Activated CD4-positive, CD25-positive, alpha-beta regulatory T cell treated with anti-CD3 and anti-CD28 coated beads, Interleukin-2, amount 50 U/mL, for 72 hours (primary cell): Measurements from ENCODE around the gene ASB1.

Source experiments
- DNase-seq: peaks from one replicate; pipeline ENCODE4 v3.0.0; 2021

Gene ASB1

DNA sequence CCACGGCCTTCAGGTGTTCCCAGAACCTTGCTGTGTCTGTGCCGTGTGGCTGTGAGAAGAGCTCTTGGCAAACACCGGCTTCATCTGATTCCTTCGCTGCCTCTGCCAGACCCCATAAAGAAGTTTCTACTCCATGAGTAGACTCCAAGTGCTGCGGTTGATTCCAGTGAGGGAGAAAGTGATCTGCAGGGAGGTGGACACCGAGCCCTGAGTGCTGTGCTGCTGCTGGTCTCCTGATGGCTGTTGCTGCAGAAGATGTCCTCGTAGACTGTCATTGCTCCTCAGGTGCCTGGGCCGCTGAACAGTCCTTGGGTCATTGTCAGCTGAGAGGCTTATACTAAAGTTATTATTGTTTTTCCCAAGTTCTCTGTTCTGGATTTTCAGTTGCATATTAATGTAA is 19.6 kb downstream of the ASB1 start:
- no peak for DNase-seq

DNA sequence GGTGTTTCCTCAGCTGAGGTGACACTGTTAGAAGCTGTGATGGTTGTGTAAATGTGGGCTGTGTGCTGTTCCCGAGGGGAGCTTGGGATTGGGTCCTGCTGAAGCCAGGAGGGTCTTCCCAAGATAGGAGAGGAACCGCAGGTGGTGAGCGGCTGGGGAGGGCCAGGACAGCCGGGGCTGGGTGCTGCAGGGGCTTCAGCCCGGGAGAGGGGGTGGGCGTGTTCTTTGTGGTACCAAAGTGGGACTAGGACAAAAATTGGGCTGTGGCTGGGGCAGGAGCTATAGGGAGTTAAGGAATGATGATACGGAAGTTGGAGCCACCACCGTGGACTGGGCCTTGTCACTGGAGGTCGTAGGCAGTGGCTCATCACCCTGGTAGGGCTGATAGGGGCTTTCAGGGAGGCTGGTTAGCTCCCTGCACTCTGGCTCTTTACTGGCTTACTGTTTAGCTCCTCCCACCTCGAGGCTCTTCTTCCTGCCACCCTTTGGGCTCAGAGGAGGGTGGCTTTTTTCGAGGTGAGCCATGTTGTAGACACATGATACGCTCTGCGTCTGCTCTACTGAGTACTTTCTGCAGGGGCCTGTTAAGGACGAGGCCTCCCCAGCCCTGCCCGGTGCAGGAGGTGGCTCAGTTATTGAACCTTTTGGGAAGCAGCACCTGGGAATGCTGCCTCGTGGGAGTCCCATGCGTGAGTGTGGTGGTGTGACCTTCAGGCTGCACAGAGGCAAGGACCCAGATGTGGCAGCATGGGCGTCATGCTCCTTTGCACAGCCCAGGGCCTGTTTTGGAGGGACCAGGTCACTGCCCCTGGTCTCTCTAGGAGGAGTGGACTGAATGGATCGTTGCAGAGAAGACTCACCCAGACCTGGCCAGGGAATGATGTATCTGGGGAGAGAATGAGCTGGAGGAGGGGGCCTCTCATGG is 21.6 kb downstream of the ASB1 start:
- no peak for DNase-seq

DNA sequence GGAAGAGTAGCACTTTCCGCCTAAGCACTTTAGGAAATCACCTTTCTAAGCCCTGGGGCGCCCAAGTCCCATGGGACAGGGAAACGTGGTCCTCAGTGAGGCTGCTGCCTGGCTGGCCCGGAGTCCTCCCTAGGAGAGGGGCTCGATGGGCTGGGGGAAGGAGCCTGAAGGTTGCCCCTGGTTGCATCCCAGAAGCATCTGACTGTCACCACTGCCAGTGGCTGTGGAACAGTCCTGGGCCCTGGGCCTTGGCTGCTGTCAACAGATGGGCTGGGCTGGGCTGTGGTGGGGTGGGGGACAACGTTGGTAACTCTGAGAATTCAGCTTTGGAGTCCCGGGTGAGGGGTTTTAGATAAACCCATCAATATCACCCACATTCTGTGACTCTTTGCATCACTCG is 22.5 kb downstream of the ASB1 start:
- no peak for DNase-seq

- no peak for DNase-seq
These were observed 23.2 kb downstream of the ASB1 start for GRCh38 chr2:238449909-238450417.

GRCh38 chr2:238450440-238450861 is 23.7 kb downstream of the ASB1 start:
- no peak for DNase-seq

DNA sequence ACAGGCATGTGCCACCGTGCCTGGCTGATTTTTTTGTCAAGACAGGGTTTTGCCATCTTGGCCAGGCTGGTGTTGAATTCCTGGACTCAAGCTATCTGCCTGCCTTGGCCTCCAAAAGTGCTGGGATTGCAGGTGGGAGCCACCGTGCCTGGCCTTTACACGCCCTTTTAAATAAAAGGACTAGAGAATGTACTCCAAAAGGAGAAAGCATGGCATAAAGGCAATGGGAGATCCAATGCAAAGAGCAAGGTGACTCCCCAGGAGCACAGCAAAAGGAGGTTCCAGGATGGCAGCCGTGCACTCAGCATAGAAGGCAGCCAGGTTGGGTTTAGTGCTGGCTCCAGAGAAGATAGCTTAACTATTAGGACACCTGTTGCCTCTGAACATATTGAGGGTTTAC is 27.1 kb downstream of the ASB1 start:
- no peak for DNase-seq

DNA sequence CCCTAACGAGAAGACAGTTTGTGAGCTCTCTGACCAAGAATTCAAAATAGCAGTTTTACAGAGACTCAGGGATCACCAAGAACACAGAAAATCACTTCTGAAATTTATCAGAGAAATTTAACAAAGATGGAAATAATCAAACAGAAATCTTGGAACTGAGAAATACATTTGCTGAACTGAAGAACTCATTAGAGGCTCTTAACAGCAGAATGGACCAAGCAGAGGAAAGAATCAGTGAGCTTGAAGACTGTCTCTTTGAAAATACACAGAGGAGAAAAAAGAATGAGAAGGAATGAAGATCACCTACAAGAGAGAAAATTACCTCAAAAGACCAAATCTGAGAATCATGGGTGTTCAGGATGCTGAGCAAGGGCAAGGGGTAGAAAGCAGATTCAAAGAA is 29.7 kb downstream of the ASB1 start:
- DNase-seq, result no peak

DNA sequence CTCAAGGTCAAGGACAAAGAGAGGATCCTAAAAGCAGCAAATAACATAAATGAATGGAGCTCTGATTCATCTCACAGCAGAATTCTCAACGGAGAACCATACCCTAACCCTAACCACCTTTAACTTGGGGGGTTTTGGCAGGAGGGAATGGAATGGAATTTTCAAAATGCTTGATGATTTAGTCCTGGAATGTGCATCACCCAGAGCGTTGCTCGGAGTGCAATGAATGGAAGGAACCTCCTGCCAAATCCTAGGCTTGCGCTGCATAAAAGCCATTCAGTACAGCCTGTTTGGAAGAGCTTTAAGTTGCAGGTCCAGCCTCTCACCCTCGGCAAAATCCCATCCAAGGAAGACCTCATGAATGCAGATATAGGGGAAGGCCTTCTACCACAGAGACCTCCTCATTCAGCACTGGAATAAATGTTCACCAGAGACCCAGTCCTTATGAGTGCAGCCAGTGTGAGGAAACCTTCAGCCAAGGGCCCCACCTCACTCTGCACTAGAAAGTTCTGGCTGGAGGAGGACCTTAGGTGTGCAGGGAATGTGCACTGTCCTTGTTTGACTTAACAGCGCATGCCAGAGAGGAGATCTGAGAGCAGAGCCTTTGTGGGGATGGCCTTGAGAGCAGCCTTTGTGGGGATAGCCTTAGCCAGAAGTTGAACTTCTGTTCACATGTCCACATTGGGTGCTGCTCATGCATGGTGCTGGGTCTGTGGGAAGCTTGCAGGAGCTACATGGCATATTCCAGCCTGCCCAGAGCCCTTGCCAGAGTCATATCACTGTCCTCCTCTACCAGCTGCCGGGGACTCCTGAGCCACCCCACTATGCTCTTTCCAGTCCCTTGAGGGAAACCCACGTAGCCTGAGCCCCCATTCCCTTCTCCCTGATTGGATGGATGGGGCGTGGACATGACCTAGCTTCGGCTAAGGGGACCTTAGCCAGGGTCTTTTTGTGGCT is 30.5 kb downstream of the ASB1 start:
- no peak for DNase-seq

DNA sequence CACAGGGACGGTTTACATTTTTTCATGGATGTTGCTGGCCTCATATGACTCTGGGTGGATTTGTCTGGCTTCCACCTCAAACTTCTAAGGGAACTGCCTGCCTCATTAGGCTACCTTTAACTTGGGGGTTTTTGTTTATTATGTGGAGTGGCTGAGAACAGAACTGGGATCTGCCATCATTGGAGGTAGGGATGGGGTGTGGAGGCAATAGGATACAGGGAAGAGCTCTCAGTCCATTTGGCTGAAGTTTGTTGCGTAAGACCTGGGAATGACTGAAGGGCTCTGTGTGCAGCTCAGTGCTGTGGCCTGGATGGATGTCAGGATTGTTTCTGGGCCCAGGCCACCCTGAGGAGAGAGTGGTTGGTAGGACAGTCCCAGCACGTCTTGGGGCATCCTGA is 31.2 kb downstream of the ASB1 start:
- no peak for DNase-seq

DNA sequence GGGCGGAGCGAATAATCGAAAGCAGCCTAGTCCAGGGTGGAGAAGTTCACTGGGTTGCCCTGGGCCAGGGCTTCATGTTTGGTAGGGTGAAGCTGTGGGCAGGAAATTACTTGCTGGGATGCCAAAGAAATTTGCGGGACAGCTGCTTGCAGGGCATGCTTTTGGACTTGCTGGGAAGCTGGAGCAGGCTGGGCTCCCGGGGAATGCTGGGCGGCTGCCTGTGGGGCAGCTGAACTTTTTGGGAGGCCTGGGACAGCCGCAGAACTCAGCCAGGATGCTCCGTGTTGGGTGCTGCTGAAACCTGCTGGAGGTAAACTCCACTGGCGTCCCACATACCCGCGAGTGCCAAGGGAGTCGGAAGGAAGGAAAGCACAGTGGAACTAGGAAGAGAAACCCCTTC is 31.9 kb downstream of the ASB1 start:
- no peak for DNase-seq

DNA sequence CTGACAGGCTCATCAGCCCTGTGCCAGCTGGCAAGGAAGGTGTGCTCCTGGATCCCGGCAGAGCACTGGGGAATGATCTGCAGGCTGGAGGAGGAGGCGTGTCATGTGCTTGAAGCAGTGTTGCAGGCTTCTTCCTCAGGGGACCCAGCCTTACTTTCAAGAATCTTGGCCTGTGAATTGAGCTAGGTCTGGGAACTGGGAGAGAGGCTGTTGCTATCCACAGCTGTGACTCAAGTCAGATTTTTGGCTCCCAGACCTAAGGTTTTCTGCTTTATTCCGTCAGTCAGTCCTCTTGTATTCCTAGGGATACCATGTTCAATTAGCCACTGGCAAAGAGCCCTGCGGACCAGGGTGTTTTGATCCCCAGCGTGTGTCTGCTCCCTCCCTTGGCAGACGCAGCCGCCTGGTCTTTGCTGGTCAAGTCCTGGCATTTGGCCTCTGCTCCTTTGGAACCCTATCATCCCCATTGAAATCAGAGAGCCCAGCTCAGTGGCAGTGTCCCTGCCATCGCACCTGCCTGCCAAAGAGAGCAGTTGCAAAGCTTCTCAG is 32.4 kb downstream of the ASB1 start:
- no peak for DNase-seq

DNA sequence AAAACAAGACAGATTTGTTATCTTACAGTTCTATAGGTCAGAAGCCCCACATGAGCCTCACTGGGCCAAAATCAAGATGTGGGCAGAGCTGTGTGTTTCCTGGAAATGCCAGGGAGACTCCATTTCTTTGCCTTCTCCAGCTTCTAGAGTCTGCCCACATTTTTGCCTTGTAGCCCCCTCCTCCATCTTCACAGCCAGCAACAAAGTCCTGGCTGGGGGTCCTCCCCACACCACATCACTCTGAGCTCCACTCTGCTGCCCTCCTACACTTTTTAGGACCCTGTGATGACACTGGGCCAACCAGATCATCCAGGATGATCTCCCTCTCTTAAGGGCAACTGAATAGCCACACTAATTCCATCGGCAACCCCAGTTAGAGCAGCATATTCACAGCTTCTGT is 34.3 kb downstream of the ASB1 start:
- DNase-seq, result no peak

GRCh38 chr2:238461491-238461890 is 34.8 kb downstream of the ASB1 start:
- no peak for DNase-seq

DNA sequence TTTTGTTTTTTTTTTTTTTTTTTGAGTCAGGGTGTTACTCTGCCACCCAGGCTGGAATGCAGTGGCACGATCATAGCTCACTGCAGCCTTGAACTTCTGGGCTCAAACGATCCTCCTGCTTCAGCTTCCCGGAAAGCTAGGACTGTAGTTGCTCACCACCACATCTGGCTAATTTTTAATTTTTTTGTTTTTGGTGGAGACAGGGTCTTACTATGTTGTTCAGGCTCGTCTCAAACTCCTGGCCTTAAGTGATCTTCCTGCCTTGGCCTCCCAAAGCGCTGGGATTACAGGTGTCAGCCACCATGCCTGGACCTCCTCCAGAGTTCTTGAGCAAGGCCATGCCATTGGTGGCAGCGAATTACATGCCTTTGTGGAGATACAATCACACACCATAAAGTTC is 35.2 kb downstream of the ASB1 start:
- no peak for DNase-seq

DNA sequence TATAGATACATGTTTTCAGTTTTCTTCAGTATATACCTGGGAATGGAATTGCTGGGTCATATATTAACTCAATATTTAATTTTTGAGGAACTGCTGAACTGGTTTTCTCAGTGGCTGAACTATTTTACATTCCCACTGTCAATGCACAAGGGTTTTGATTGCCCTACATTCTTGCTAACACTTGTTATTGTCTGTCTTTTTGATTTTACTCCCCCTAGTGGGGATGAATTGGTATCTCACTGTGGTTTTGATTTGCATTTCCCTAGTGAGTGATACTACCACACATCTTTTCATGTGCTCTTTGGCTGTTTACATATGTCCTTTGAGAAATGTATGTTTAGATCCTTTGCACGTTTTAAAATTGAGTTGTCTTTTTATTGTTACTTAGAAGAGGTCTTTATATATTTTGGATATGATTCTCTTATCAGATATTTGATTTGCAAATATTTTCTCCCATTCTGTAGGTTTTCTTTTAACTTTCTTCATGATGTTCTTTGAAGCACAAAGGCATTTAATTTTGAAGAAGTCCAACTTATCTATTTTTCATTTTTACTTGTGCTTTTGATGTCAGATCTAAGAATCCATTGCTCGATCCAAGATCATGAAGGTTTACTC is 36.2 kb downstream of the ASB1 start:
- DNase-seq, result no peak

DNA sequence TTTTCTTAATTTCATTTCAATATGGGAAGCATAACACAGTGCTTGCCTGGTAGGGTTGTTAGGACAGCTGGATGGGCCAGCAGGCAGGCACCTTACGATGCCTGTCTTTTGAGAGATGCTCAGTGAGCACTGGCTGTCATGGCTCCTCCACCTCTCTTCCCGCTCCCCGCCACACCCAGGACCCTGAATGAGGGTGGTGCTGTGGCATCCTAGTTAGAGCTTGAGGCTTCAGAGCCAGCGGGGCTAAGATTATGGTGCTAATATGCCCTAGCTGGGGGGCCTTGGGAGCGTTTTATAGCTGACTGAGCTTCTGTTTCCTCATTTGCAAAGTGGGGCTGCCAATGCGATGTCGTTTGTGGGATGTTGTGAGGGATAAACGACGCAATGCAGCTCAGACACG is 37.7 kb downstream of the ASB1 start:
- DNase-seq, result no peak

GRCh38 chr2:238465487-238466242 is 38.9 kb downstream of the ASB1 start:
- no peak for DNase-seq

DNA sequence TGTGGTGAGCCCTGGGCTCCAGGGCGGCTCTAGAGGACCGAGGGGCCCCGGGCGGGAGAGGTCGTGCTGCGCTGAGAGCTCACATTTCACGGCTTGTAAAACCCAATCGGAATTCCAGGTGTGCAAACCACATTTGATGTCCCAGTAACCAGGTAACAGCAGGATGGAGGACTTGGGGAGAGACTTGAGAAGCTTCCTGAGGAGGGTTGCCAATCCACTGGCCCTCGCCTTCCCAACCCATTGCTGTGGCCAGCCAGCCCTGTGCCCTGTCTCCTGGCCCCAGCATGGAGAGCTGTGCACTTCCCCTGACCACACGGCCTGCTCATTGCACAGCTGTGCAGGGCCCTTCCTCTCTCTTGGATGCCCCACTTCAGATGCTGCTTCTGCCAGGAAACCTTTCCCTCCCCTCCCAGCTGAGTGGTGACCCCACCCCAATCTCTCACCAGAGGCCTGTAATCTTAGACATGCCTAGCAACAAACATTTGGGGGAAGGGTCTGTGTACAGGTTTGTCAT is 39.6 kb downstream of the ASB1 start:
- DNase-seq, result no peak

GRCh38 chr2:238467062-238467461 is 40.3 kb downstream of the ASB1 start:
- DNase-seq, result no peak

GRCh38 chr2:238467792-238468191 is 41.1 kb downstream of the ASB1 start:
- DNase-seq, result no peak

DNA sequence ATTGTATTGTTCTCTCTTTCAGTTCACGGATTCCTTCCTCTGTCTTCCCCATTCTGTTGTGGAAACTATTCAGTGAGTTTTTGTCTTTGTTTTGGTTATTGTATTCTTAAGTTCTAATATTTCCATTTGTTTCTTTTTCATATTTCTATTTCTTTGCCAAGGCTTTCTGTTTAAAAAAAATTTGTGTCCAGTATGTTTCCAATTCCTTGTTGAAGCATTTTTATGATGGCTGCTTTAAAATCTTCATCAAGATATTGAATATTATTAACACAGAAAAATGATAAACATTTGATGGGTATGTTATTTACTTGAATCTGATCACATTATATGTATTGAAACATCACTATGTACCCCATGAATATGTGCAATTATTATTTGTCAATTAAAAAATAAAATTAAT is 42.4 kb downstream of the ASB1 start:
- DNase-seq, result no peak

- DNase-seq, result no peak
These were observed 46.3 kb downstream of the ASB1 start for GRCh38 chr2:238473014-238473413.
